SW480 (cell line): Measurements from ENCODE around the gene HMG20B.

Source experiments
- DNase-seq: peaks from one replicate; pipeline ENCODE4 v3.0.0-alpha.2; 2016; ENCODE audit warnings: low spot score

The HMG20B gene

DNA sequence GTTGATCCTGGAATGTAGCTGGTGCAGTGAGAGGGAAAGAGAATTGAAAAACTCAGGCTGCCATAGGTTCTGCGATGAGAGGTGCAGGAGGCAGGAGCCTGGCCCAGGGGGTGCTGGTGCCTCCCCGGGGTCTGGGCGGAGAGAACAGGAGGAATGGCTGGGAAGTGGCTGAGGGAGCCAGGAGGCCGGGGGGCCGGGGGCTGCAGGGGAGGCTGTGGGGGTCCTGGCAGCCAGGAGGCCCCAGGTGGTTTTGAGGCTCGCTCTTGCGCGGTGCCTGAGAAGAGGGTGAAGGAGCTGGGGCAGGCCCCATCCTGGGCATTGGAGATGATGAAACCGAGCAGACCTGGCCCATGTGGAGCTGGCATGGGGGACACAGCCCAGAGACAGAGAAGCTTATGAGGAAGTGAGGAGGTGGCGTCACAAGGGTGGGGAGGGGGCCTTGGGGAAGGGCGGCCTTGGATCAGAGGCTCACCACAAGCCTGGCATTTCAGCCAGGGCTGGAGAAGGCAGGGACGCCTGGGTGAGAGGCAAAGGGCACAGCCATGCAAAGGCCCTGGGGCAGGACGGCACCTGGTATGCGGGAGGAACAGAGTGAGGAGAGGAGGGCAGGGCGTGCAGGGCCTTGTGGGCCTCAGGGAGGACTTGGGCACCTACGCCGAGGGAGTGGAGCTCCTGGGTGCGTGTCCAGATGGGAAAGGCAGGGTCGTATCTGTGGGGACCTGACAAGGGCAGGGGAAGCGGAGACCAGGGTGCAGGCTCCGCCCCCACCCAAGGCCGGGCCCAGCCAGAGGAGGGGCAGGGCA, 35.1 kb upstream of the HMG20B start:
- DNase-seq: no peak

DNA sequence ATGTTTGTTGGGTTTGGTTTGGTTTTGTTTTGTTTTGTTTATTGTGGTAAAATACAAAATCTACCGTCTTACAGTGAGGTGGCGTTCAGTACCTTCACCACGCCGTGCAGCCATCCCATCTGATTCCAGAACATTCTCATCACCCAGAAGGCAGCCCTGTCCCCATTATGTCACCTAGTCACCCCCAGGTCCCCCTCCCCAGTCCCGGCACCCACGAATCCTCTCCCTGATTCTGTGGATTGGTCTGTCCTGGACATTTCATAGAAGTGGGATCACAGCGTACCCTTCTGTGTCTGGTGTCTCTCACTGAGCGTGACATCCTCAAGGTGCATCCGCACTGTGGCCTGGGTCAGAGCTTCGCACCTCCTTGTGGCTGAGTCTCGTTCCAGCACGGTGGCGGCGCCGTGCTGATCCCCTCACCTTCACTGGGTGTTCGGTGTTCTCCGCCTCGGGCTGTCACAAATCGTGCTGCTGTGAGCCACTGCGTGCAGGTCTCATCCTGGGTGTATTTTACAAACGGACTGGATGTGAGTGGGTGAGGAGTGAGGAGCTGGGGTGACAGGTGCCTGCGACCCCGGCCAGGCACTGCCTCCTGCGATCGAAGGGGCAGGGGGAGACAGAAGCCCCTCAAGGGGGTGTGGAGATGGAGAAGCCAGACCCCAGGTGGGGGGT, 34.4 kb upstream of the HMG20B start:
- DNase-seq: no peak

DNA sequence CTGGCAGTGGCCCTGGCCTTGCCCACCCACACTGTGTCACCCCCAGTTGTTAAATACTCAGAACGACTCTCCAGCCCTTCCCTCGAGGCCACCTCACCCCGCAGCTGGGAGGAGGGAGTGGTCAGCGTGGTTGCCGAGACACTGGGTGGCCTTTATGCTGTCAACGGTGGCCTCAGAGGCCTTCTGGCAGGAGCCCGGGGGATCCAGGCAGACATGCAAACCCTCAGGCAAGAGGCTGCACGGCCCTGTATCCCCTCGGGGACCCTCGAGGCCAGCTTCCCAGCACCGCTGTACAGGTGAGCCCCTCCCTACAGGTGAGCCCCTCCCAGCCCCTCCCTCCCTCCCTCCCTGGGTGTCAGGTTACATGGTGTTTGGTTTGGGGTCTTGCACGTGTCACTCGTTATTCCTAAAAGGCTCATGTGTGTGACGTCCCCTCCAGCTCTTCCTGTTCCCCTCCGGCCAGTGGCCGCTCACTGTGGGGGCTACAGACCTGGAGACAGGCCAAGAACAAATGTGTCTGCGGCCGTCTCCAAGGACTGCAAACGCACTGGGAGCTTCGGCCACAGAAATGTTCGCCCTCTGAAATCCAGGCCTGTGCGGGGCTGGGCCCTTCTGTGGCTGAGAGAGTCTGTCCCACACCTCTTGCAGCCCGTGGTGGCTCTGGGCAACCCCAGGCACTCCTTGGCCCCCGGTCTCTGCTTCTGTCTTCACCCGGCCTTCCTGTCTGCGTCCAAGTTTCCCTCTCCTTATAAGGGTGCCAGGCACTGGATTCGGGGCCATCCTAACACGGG, 33.6 kb upstream of the HMG20B start, which contains the start of gene TEKTIP1:
Gene TEKTIP1, plus strand, starts transcription at position 210 of the 791 bp plus-strand sequence. Its CDS starts 4 bp downstream, at position 214.
- DNase-seq: no peak

DNA sequence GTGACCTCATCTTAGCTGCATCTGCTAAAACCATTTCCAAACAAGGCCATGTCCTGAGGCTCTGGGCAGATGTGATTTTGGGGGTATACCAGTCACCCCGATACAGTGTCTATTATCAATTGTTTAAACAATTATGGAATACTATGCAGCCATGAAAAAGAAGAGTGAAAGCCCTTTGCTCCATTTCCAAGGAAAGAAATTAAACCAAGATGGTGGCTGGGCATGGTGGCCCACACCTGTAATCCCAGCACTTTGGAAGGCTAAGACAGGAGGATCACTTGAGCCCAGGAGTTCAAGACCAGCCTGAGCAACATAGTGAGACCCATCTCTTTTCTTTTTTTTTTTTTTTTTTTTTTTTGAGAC, 33.0 kb upstream of the HMG20B start:
- DNase-seq: no peak

DNA sequence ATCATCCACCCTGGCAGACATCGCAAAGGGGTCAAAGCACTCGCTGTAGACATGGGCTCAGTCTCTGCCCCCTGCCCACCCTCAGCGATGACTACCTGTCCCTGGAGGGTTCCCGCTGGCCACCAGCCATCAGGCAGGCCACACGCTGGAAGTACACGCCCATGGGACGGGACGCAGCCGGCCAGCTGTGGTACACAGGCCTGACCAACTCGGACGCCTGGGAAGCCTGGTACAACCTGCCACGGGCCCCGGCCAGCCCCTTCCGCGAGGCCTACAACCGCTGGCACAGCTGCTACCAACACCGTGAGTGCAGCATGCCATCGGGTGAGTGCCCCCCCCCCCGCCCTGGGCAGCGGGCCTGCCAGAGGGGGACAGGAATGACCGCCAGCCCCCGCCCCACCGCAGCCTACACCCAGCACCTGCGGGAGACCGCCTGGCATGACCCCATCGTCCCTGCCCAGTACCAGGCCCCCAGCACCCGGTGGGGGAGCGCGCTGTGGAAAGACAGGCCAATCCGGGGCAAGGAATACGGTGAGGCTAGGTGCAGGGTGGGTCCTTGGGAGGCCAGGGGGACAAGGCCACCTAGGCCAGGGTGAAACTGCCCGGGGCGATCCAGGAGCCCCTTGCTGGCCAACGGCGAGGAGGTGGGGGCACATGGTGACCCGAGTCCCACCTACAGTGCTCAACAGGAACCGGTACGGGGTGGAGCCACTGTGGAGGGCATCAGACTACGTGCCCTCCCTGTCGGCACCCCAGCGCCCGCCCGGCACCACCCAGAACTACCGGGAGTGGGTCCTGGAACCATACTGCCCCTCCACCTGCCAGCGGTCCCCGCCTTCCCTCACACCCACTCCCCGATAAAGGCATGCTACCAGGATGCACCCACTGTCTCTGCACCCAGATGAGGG, 29.3 kb upstream of the HMG20B start:
- no peak for DNase-seq

DNA sequence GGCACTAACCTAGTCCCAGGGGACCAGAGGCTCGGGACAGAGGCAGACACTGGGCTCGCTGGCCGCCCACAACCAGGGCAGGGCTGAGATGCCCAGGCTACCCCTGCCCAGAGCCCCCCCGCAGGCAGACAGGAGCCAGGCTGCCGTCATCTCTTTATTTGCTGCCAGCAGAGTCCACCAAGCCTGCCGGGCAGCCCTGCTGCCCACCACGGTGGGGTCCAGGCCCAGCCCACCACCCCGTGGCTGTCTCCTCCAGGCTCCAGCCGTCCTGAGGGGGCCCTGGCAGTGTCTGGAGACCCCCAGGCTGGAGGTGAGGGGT, 28.7 kb upstream of the HMG20B start:
- no peak for DNase-seq

DNA sequence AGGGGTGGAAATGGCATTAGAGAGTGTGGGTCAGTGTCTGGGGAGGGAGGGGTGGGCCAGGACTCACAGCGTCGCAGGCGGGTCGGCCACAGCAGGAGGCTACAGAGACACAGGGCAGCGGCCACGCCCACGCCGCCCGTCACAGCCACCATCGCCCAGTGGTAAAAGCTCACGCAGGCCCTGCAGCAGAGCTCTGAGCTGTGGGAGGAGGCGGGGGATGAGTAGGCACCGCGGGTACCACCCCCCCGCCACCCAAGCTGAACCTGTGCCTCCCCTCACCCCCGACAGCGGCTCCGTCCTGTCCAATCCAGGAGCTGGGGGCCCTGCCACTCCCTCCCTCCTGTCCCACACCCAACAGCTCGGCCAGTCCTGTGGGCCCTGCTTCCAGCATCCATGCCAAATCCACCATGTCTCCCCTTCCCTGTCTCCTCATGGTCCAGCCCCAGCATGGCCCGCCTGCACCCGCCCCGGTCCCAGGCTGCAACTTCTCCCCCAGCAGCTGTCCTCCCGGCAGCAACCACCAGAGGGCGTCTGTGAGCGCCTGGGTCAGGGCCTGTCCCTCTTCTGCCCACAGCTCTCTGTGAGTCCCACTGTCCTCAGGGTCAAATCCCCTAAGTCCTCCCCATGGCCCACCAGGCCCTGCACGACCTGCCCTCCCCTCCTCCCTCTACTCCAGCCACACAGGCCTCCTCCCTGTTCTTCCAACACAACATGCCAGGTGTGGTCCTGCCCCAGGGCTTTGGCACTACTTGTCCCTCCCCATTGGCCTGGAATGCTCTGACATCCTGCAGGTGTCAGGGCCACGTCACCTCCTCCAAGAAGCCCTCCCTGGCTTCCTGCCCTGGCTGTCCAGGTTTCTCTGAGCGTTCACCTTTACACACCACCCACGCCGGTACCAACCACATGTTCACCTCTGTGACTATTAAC, 27.7 kb upstream of the HMG20B start:
- no peak for DNase-seq

DNA sequence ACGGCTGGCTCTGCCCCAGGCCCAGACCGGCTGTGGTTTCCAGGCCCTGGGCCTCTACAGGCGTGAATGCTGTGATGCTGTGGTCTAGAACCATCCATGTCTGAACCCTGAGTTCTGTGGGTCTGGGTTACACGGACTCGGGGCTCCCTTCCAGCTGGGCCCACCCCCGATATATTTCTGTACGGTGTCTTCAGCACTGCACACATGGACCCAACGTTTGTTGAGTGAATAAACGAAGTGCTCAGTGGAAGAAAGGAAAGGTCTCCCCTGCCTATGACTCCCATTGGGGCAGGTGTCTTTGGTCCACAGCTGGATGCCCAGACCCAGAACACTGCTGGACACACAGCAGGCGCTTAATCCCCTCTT, 27.1 kb upstream of the HMG20B start:
- no peak for DNase-seq

DNA sequence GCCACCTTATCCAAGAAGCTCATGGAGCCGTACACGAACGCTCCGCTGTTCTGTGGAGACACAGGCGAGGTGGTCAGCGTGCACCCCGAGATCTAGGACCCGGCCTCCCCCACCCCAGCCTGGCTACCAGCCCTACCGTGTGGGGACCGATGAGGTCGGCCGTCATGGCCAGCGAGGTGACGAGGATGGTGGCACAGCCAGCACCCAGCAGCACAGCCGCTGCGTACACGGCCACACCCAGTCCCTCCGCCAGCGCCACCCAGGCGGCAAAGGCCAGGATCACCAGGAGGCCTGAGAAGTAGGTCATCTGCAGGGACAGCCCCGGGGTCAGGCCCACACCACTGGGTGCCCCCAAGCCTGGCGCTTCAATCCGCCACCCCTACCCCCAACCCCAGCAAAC, 26.6 kb upstream of the HMG20B start:
- no peak for DNase-seq

DNA sequence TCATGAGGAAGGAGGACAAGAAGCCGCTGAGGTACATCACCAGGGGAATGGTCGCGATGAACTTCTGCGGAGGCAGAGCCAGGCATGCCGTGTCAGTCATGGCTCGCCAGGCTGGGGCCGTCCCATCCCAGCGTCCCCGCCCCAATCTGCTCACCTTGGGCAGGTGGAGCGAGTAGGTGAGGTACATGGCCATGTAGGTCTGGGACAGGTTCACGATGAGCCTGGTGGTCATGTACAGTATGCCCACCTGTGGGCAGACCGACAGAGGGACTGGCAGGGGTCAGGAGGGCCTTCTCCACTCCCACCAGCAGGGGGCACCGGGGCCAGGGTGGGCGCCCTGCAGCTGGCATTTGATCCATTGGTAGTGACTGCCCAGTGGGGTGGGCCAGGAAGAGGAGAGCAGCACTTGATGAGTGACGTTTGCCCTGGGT, 25.4 kb upstream of the HMG20B start:
- DNase-seq: no peak

DNA sequence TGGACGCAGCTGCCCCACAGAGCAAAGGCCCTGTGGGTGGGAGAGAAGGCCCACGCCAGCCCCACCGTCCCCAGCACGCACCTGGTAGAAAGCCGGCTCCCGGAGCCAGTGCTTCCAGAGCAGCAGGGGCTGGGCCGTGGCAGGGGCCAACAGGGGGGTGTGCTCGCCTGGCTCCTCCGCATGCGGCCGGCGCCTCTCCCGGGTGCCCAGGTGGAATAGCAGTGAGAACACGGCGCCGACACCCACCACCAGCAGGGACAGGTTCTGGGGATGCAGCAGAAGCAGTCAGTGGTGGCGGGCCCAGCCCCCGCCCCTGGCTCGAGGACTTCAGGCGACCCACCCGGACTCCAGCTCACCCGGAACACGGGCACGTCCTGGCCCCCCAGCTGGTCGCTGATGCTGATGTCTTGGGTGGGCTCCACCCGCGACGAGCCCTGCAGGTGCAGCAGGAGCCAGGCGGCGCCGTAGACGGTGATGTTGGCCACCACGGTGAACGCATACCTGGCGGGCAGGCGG, 24.9 kb upstream of the HMG20B start:
- DNase-seq: no peak

DNA sequence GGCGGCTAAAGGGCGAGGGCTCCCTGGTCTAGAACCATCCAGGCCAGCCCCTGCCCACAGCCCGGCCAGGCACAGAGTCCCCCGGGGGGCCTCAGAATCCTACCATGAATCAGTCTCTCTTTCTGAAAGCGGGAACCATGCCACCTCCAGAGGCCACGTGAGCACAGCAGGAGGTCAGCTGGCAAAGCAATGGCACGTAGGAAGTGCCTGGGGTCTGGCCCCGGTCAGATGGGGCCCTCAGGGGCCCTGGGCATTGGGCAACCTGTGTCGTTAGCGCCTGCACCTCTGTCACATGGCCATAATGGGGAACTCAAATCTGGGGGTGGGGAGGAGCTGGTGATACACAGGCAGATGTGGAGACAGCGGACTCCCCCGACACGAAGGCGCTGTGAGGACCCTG, 24.1 kb upstream of the HMG20B start:
- DNase-seq: no peak

DNA sequence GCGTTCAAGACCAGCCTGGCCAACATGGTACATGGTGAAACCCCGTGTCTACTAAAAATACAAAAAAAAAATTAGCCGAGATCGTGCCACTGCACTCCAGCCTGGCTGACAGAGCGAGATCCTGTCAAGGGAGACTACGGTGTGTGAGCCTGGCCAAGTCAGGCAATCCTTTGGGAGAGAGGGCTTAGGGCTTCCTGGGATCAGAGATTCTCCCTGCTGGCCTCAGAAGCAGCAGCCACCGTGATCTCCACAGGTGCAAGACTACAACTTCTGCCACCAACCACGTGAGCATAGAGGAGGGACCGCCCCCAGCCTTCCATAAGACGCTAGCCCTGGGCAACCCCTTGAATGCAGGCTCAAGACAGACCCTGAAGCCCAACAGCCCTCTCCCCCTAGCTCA, 22.9 kb upstream of the HMG20B start:
- no peak for DNase-seq

DNA sequence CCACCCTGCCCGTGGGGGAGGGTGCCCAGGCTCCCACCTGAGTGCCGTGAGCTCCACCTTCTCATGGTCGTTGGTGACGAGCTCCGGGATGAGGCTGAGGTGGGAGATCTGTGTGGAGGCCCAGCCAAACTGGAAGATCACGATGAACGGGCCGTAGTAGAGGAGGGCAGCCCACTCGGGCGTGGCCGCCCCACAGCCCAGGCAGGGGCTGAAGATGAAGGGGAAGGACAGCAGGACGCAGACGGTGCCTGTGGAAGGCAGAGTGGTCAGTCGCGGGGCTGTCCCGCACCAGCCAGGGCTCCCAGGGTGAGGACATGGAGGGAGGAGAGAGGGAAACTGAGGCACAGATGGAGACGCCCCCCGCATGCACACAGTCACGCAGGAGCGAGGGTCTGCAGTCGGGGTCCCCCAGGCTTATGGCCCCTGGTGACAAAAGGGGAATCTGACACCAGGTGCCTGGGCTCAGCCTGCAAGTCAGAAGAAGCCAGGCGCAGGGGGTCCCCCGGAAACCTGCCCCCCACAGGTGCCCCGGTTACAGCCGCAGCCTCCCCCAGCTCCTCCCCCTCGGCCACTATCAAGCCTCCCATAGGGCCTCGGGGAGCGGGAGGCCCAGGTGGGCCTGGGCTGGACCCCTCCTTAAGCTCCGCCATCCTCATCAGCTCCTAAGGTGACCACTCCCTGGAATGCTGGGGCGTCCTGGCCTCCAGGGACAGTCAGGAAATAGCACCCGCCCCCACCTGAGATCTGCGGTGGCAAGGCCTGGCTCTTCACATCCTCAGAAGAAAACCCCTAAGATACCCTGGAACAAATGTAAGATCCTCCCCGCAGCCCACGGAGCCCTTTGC, 21.6 kb upstream of the HMG20B start:
- no peak for DNase-seq

DNA sequence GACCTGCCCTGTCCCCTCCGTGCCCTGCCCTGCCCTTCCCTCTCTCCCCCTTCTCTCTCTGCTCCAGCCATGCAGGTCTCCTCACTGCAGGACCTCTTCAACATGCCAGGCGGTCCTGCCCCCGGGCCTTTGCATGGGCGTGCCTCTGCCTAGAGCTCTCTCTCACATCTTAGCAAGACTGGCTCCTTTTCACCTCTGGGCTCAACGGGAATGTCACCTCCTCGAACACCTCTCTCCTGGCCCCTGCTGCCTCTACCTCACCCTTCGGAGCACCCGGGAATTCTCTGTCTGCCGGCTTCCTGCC, 21.0 kb upstream of the HMG20B start:
- no peak for DNase-seq

DNA sequence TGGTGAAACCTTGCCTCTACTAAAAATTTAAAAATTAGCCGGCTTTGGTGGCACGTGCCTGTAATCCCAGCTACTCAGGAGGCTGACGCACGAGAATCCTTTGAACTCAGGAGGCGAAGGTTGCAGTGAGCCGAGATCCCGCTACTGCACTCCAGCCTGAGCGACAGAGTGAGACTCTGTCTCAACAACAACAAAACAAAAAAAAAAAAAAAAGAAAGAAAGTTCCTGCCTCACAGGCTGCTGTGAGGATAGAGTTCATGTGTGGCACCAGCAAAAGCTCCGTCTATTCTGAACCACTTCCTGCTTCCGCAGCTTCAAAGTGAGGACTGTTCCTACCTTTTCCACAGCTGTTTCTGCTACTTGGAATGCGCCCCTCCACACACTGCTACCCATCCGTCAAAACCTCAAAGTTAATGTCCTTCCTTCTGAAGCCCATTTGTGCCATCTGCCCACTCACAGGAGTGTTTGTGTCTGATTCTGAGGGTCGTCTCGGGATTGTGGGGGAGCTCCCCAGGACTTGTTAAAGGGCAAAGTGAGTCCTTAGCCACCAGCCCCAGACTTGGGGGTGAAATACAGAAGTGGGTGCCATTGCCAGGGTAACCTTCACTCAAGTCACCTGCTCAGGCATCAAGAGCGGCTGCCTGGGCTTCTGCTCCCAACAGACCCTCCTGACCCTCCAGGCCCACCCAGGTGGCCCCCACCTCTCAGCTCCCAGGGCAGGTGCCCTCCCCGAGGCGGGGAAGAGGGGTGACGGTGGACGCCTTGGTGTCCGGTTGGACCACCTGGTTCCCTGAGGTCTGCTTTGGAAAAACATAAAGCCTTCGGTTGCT, 18.3 kb upstream of the HMG20B start:
- DNase-seq: no peak

DNA sequence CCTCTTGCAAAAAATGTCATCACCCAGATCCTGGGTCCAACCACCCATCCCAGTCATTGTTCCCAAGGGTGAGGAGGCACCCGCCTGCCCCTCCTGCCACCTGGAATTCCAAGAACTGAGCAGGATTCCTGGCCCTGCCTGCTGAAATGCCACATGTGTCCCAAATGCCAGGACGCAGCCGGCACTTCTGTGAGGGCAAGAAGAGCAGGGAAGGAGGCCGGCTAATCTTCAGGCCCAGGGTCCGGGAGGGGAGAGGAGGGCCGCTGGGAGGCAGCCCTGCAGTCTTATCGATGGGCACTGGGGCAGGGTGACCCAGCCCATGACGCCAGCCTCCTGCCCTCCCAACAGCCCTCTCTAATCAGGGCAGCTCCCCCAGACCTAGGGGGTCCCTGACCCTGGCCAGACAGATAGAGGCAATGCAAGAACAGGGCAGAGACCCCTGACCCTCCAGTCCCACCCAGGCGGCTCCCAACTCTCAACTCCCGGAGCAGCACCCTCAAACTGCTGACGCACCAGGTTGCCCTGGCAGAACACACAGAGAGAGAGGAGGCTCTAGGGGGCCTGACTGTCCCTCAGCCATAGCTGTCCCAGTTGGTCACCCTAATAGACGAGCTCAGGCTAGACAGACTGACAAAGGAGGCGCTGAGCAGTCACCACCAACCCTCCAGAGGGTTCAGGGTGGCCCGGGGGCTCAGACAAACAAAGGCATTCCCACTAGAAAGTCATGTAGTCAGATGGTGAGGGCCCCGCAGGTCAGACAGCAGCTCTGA, 16.9 kb upstream of the HMG20B start:
- no peak for DNase-seq

DNA sequence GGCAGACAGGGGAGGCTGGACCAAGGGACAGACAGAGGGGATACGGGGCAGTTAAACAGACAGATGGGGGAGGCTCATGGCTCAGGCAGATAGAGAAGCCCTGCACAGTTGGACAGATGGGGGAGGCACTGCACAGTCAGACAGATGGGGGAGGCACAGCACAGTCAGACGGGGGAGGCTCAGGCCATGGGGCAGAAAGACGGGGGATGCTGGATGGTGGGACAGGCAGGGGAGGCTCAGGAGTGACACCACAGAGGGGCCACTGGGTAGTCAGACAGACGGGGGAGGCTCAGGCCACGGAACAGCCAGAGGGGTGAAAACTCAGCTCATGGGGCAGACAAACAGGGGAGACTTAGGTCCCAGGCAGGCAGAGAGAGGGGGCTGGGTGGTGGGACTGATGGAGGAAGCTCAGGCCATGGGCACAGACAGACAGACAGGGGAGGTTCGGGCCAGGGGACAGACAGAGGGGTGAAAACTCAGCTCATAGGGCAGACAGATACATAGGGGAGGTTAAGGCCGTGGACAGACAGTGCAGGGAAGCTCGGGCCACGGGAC, 16.2 kb upstream of the HMG20B start:
- no peak for DNase-seq
